Esophagus muscularis mucosa (tissue), 4 donors: ENCODE results near the gene SLC41A3.
"Not testable (repeated sequence)": the region's sequence is repeated elsewhere in the genome, so short reads cannot be mapped to it uniquely, and the experiment has no call there.

ENCODE experiments used
- CTCF ChIP-seq, 3 experiments: fragments of 200-600 bp in 2 of 3; fragments of 450-650 bp in 1 of 3; sonication (generic) in 2 of 3; IDR thresholded peaks; one replicate each; pipeline ENCODE4 v1.5.1; 2017 to 2019; ENCODE audit warnings: antibody characterized with exemption in 3 of 3, mild to moderate bottlenecking in 2 of 3, moderate library complexity in 1 of 3
- EP300 ChIP-seq: sonication (generic); formaldehyde crosslinking; IDR thresholded peaks from one replicate; pipeline ENCODE4 v1.6.1; 2017; ENCODE audit warnings: antibody characterized with exemption
- POLR2A ChIP-seq: fragments of 450-650 bp; IDR thresholded peaks from one replicate; pipeline ENCODE4 v1.6.1; 2017; ENCODE audit warnings: antibody characterized with exemption, moderate library complexity, mild to moderate bottlenecking, low read depth
- POLR2AphosphoS5 ChIP-seq, 2 donors: sonication (generic); formaldehyde crosslinking; IDR thresholded peaks; one replicate each; pipeline ENCODE4 v1.6.1; 2017; ENCODE audit warnings: antibody characterized with exemption in 2 of 2

GRCh38 chr3:125975245-125976002, 108.5 kb downstream of the SLC41A3 start:
- TF ChIP-seq POLR2AphosphoS5 (IDR thresholded peaks at IDR 0.05); CTCF (IDR thresholded peaks at IDR 0.05); POLR2A; EP300: not testable (repeated sequence)
